GM19438 (cell line): ENCODE results near the gene WWOX.
"Not testable (repeated sequence)": the region's sequence is repeated elsewhere in the genome, so short reads cannot be mapped to it uniquely, and the experiment has no call there.

Experiments used
- ATAC-seq: cut with Tn5 transposase; IDR thresholded peaks from one replicate; pipeline ENCODE4 v1.9.1; 2021; ENCODE audit warnings: low read depth; ENCODE audit not compliant: unreplicated experiment

The WWOX gene

GRCh38 chr16:78686601-78687000, 587.1 kb downstream of the WWOX start:
- no peak for ATAC-seq

GRCh38 chr16:78689028-78689427, 589.6 kb downstream of the WWOX start:
- ATAC-seq, result no peak

GRCh38 chr16:78689536-78689935, 590.1 kb downstream of the WWOX start:
- no peak for ATAC-seq

- ATAC-seq, result no peak
These were observed 591.1 kb downstream of the WWOX start for GRCh38 chr16:78690510-78690909.

- not testable (repeated sequence) for ATAC-seq
These were observed 592.3 kb downstream of the WWOX start for GRCh38 chr16:78691746-78692145.

- no peak for ATAC-seq
These were observed 594.0 kb downstream of the WWOX start for GRCh38 chr16:78693496-78693895.

- no peak for ATAC-seq
These were observed 595.0 kb downstream of the WWOX start for GRCh38 chr16:78694414-78694813.

- ATAC-seq, result no peak
These were observed 595.9 kb downstream of the WWOX start for GRCh38 chr16:78695391-78695790.

- ATAC-seq, result no peak
These were observed 597.3 kb downstream of the WWOX start for GRCh38 chr16:78696797-78697196.

- ATAC-seq, result no peak
These were observed 598.0 kb downstream of the WWOX start for GRCh38 chr16:78697426-78697825.

- no peak for ATAC-seq
These were observed 604.5 kb downstream of the WWOX start for GRCh38 chr16:78703936-78704335.

- no peak for ATAC-seq
These were observed 605.0 kb downstream of the WWOX start for GRCh38 chr16:78704416-78704815.

GRCh38 chr16:78705694-78706093, 606.2 kb downstream of the WWOX start:
- ATAC-seq, result no peak

- no peak for ATAC-seq
These were observed 607.2 kb downstream of the WWOX start for GRCh38 chr16:78706637-78707036.

- no peak for ATAC-seq
These were observed 609.9 kb downstream of the WWOX start for GRCh38 chr16:78709137-78709884.

GRCh38 chr16:78715106-78715505, 615.7 kb downstream of the WWOX start:
- no peak for ATAC-seq

- no peak for ATAC-seq
These were observed 616.2 kb downstream of the WWOX start for GRCh38 chr16:78715673-78716072.

GRCh38 chr16:78718141-78718540, 618.7 kb downstream of the WWOX start:
- no peak for ATAC-seq

GRCh38 chr16:78720416-78720815, 621.0 kb downstream of the WWOX start:
- ATAC-seq, result no peak

GRCh38 chr16:78727536-78727935, 628.1 kb downstream of the WWOX start:
- ATAC-seq, result no peak

- ATAC-seq, result peak; percentile 77
These were observed 630.2 kb downstream of the WWOX start for GRCh38 chr16:78729687-78730086.

GRCh38 chr16:78731785-78732184, 632.3 kb downstream of the WWOX start:
- ATAC-seq, result no peak

GRCh38 chr16:78732696-78733095, 633.2 kb downstream of the WWOX start:
- ATAC-seq, result no peak
